GM12891 (cell line): Measurements from ENCODE around the gene AGT.

Experiments used
- PAX5 ChIP-seq: IDR thresholded peaks from 2 replicates; pipeline ENCODE4 v1.6.1; 2011; ENCODE audit warnings: low read length, moderate library complexity, mild to moderate bottlenecking; ENCODE audit not compliant: insufficient read depth, severe bottlenecking
- POLR2A ChIP-seq: IDR thresholded peaks from 2 replicates; pipeline ENCODE4 v1.6.1; 2011; ENCODE audit warnings: low read depth, low read length, control low read depth
- POLR2AphosphoS5 ChIP-seq: IDR thresholded peaks from 2 replicates; pipeline ENCODE4 v1.6.1; 2011; ENCODE audit warnings: low read depth, low read length, control low read depth
- SPI1 ChIP-seq: IDR thresholded peaks from 2 replicates; pipeline ENCODE4 v1.6.1; 2011; ENCODE audit warnings: low read depth, low read length, control low read depth
- TAF1 ChIP-seq: IDR thresholded peaks from 2 replicates; pipeline ENCODE4 v1.6.1; 2011; ENCODE audit warnings: low read depth, low read length, control low read depth

DNA sequence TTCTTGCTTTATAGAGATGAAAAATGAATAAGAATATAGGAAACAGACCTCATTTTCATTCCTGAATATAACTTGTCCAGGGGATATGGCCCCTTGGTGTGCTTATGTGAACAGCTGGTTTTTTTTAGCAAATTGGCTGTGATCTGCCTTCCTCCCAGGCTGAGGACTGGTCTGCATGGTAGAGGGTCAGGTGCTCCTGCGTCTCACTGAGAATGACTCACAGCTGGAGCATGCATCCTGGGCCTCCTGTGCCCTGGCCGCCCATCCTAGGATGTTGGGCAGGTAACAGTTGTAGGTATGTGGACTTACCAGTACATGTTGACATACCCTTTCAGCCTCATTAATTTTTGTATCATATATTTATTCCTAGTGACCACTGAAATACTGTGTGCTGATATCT, 29.8 kb downstream of the AGT start:
- TF ChIP-seq POLR2A (no peak), TAF1 (no peak), PAX5 (no peak), POLR2AphosphoS5 (no peak), SPI1 (no peak)
